RWPE2 (cell line): ENCODE data around the gene EMILIN2.

Experiments used
- ATAC-seq: fragments of 200-7000 bp; cut with Tn5 transposase; 3 replicates; pipeline ENCODE4 v1.9.1; 2021; ENCODE audit warnings: low read depth
- DNase-seq: peaks from one replicate; pipeline ENCODE4 v3.0.0-alpha.2; 2020; ENCODE audit warnings: low spot score
- H3K27ac ChIP-seq: fragments of 450-650 bp; 2 replicates; pipeline ENCODE4 v1.5.1; 2017; ENCODE audit warnings: mild to moderate bottlenecking; ENCODE audit not compliant: poor library complexity, severe bottlenecking
- H3K27me3 ChIP-seq: fragments of 250-450 bp; sonication (Bioruptor Pico); 2 replicates; pipeline ENCODE4 v1.5.1; 2021; ENCODE audit warnings: mild to moderate bottlenecking, moderate library complexity; ENCODE audit not compliant: insufficient read depth, poor library complexity, severe bottlenecking
- H3K36me3 ChIP-seq: fragments of 250-450 bp; sonication (Bioruptor Pico); 2 replicates; pipeline ENCODE4 v1.5.1; 2020; ENCODE audit warnings: low read depth, mild to moderate bottlenecking, moderate library complexity
- H3K4me1 ChIP-seq: fragments of 250-450 bp; sonication (Bioruptor Pico); 2 replicates; pipeline ENCODE4 v1.5.1; 2021; ENCODE audit warnings: mild to moderate bottlenecking, moderate library complexity; ENCODE audit not compliant: insufficient read depth, poor library complexity, severe bottlenecking
- H3K4me3 ChIP-seq: fragments of 250-450 bp; sonication (Bioruptor Pico); 2 replicates; pipeline ENCODE4 v1.5.1; 2021; ENCODE audit warnings: mild to moderate bottlenecking, moderate library complexity; ENCODE audit not compliant: severe bottlenecking
- H3K9me3 ChIP-seq: fragments of 250-450 bp; sonication (Bioruptor Pico); 2 replicates; pipeline ENCODE4 v1.5.1; 2021; ENCODE audit warnings: mild to moderate bottlenecking, moderate library complexity; ENCODE audit not compliant: severe bottlenecking
- CTCF ChIP-seq: fragments of 450-650 bp; IDR thresholded peaks from one replicate; pipeline ENCODE4 v1.5.1; 2017; ENCODE audit warnings: mild to moderate bottlenecking, moderate library complexity; ENCODE audit not compliant: poor library complexity, severe bottlenecking

The EMILIN2 gene

DNA sequence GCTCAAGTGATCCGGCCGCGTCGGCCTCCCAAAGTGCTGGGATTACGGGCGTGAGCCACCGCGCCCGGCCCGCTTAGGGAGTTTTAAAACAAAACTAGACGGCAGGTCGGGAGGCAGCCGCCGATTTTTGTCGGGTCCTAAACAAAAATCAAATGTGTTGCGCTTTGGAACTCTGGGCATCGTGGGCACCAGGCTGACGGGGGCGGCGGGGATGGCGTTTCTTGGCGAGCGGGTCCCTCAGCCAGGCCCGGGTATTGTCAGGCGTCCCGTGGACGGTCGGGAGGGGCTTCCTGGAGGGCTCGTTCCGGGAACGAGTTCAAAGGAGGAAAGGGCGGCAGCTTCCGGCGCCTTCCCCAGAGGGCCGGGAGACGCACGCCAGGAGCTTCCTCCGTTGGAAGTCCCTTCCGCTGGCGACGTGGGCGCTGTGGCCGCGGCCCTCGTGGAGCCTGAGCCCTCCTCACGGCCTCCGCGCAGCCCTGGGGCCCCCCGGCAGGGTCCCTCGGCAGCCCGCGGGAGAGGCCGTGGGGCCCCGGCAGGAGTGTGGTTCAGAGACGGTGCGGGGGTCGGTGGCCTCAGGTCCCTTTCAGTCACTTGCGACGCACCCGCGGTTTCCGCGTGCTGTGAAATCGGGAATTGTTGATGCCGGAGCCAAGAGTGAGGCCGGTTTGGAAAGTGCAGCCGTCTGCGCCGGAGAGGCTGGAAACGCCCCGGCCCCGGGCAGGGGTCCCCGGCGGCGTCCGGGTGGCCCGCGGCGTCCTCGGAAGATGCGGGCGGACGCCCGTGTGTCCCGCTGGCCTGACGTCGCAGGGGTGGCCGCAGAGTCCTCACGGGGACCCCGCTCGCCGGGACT, 59.3 kb downstream of the EMILIN2 start:
- DNase-seq (no peak), ATAC-seq (peak; percentile 45)
- Histone ChIP-seq H3K36me3 (no peaks in the 10 kb centered on the region), H3K9me3 (no peaks in the 10 kb centered on the region), H3K27ac (peak overlapping the region; percentile 26), H3K27me3 (peaks cover 9% of the 10 kb centered on the region), H3K4me3 (peak overlapping the region; percentile 56), H3K4me1 (peaks cover 3% of the 10 kb centered on the region)
- no peak for TF ChIP-seq CTCF

DNA sequence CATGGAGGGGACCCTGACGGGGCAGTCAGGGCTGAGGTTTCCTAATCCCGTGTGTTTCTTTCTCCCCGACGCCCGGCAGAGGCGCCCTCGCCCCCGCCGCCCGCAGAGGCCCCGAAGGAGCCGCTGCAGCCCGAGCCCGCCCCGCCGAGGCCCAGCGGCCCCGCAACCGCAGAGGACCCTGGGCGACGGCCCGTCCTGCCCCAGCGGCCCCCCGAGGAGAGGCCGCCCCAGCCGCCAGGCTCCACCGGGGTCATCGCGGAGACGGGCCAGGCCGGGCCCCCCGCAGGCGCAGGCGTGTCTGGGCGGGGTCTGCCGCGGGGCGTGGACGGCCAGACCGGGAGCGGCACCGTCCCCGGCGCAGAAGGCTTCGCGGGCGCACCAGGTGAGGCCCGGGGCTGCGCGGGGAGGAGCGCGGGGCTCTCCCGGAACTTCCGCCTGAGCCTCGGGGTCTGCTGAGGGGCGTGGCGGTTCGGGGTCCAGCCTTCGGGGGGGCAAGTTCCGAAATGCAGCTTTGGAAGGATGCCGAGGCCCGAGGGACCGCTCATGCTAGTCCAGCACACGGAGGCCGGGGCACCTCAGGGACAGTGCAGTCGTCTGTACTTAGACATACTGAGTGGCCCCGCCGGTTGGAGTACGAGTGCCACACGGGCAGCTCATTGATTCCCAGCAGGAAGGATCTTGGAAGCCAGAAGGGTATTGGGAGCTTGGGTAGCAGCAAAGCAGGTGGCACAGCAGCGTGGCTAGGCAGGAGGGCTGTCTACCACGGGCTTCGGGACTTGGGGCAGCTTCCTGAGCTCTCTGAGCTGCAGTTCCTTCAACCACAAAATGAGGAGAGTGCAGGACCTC, 60.1 kb downstream of the EMILIN2 start:
- Histone ChIP-seq H3K27me3 (peaks cover 9% of the 10 kb centered on the region), H3K36me3 (no peaks in the 10 kb centered on the region), H3K4me3 (peak overlapping the region; percentile 56), H3K4me1 (peaks cover 3% of the 10 kb centered on the region), H3K27ac (peak overlapping the region; percentile 26), H3K9me3 (no peaks in the 10 kb centered on the region)
- peak; percentile 35 for TF ChIP-seq CTCF
- no peak for DNase-seq
- peak; percentile 44 for ATAC-seq

DNA sequence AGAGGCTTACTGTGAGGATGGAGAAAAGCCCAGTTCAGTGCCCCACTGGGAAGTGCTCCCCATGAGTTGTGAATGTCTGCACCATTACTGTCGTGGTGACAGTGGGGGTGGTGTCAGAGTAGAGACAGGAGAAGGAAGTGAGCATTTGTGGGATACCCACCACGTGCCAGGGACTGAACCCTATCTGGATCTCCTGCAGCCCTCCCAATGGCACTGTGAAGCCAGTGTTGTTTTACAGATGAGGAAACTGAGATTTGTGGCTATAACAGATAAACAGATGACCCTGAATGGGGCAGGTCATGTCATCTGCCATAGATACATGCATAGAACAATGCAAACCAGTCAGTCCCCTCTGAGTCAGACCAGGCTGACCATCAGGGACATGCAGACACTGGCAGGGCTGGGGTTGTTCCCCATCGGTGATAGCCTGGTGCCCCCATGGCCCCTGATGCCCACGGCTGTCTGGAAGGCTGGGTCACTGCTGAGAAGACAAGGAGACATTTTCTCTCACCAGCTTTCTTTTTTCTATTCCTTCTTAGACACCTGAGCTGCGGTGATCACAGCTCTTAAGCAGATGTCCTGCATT, 60.8 kb downstream of the EMILIN2 start:
- DNase-seq (no peak), ATAC-seq (no peak)
- no peak overlapping the region for H3K4me3 ChIP-seq
- no peaks in the 10 kb centered on the region for H3K36me3 ChIP-seq
- TF ChIP-seq CTCF: no peak
- peaks cover 3% of the 10 kb centered on the region for H3K4me1 ChIP-seq
- no peak overlapping the region for H3K27ac ChIP-seq
- H3K27me3 ChIP-seq: peaks cover 9% of the 10 kb centered on the region
- no peaks in the 10 kb centered on the region for H3K9me3 ChIP-seq

DNA sequence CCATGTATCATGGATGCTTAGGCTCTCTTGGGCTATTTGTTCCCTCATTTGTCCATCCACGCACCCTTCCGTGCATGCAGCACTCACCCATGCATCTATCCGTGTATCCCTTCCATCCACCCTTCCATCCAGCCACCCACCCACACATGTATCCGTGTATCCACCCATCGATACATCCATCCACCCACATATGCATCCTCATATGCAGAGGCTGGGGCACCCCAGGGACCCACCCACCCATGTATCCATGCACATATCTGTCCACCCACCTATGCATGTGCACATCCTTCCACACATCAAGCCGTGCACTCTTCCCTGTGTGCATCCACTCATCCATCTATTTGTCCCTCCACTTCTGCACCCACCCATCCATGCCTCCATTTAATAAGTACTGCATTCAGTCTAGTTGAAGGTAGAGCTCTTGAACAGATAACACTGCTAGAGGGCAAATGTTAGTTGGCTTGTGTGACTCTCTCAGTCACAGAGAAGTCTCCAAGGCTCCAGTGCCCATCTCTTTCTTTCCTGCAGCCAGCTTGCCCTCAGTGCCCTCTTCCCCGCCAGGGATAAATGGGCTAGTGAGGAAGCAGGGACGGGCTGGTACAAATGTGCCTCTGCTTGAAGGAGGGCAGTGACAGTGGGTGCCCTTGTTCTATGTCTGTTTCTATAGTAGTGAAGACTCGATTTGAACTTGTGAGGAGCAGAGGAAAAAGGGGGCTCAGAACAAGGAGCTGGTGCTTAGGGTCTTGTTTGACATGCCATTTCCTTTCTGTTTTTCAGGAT, 61.5 kb downstream of the EMILIN2 start:
- no peak for ATAC-seq
- H3K36me3 ChIP-seq: no peaks in the 10 kb centered on the region
- TF ChIP-seq CTCF: no peak
- no peak overlapping the region for H3K27ac ChIP-seq
- no peaks in the 10 kb centered on the region for H3K9me3 ChIP-seq
- no peak for DNase-seq
- H3K27me3 ChIP-seq: peaks cover 9% of the 10 kb centered on the region
- H3K4me1 ChIP-seq: peaks cover 2% of the 10 kb centered on the region
- no peak overlapping the region for H3K4me3 ChIP-seq
